ENCODE measurements around the gene CAMK1. TPM values are rescaled to one million over a fixed set of nuclear protein-coding genes. Genes with fewer than 3 reads are reported as not detected.

CAMK1 gene
- total RNA-seq, 2 donors from 2014 or later = 16.4 to 40.2 TPM

- no peaks in the 10 kb centered on the region for H3K4me1 ChIP-seq
- H3K27me3 ChIP-seq = no peaks in the 10 kb centered on the region
- H3K4me3 ChIP-seq = no peak overlapping the region
- H3K9me3 ChIP-seq = no peaks in the 10 kb centered on the region
- no peak overlapping the region for H3K27ac ChIP-seq
- no peak for DNase-seq (ENCODE audit: low spot score)
- H3K36me3 ChIP-seq = peaks cover 54% of the 10 kb centered on the region
- TF ChIP-seq CTCF (IDR thresholded peaks at IDR 0.05) = no peak
Measured at GRCh38 chr3:9781551-9781950, 11.8 kb upstream of the CAMK1 start.

GRCh38 chr3:9780910-9781309, 11.2 kb upstream of the CAMK1 start:
- no peak for DNase-seq (ENCODE audit: low spot score)
- Histone ChIP-seq H3K9me3 (no peaks in the 10 kb centered on the region), H3K36me3 (peaks cover 48% of the 10 kb centered on the region), H3K27me3 (no peaks in the 10 kb centered on the region), H3K27ac (no peak overlapping the region), H3K4me3 (no peak overlapping the region), H3K4me1 (no peaks in the 10 kb centered on the region)
- no peak for TF ChIP-seq CTCF (IDR thresholded peaks at IDR 0.05)

DNA sequence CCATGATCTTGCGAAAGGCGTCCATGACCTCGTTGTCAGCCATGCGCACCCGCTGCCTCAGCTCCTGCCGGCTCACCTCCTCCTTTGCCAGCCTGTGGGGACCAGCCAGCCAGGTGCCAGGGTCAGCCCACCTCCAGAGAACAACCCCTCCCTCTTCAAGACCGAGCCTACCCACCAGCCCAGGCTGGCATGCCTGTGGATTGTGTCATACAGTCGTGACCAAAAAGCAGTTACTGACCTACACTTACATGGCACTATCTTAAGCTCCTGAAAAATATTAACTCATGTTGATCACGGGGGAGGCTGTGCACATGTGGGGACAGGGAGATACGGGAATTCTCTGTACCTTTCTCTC, 10.7 kb upstream of the CAMK1 start:
- H3K4me1 ChIP-seq = no peaks in the 10 kb centered on the region
- TF ChIP-seq CTCF (IDR thresholded peaks at IDR 0.05) = no peak
- peaks cover 43% of the 10 kb centered on the region for H3K36me3 ChIP-seq
- no peaks in the 10 kb centered on the region for H3K9me3 ChIP-seq
- H3K27me3 ChIP-seq = no peaks in the 10 kb centered on the region
- no peak overlapping the region for H3K27ac ChIP-seq
- no peak for DNase-seq (ENCODE audit: low spot score)
- H3K4me3 ChIP-seq = no peak overlapping the region

GRCh38 chr3:9779721-9780457, 10.1 kb upstream of the CAMK1 start:
- no peak for TF ChIP-seq CTCF (IDR thresholded peaks at IDR 0.05)

DNA sequence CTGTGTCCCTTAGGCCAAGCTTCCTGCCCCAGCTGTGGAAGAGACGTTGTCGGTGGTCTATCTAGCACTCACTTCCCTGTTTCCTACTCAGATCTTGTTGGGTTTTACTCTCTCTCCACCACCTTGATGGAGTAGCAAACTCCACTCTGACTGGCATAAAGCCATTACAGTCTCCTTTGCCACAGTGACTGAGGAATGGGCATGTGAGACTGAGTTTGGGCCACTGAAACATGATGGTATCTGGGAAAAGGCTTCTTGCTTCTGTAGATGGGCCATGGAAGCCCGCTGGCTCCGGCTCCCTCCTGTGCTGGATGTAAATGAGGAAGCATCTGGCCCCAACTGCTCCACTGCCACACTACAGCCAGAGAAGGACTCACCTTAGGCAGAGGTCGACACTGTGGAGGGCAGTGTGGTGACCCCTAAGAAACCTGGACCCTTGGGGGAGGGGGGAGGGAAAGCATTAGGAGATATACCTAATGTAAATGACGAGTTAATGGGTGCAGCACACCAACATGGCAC, 9.4 kb upstream of the CAMK1 start:
- peaks cover 31% of the 10 kb centered on the region for H3K36me3 ChIP-seq
- no peak overlapping the region for H3K27ac ChIP-seq

More at GRCh38 chr3:9779721-9780457, 10.1 kb upstream of the CAMK1 start:
- Histone ChIP-seq H3K4me3 (no peak overlapping the region), H3K9me3 (no peaks in the 10 kb centered on the region), H3K4me1 (no peaks in the 10 kb centered on the region), H3K27ac (no peak overlapping the region), H3K27me3 (no peaks in the 10 kb centered on the region), H3K36me3 (peaks cover 38% of the 10 kb centered on the region)
- DNase-seq (ENCODE audit: low spot score) = no peak

More for the DNA sequence above, 9.4 kb upstream of the CAMK1 start:
- no peaks in the 10 kb centered on the region for H3K27me3 ChIP-seq
- TF ChIP-seq CTCF (IDR thresholded peaks at IDR 0.05) = no peak
- no peak overlapping the region for H3K4me3 ChIP-seq
- H3K4me1 ChIP-seq = no peaks in the 10 kb centered on the region
- no peak for DNase-seq (ENCODE audit: low spot score)
- no peaks in the 10 kb centered on the region for H3K9me3 ChIP-seq

Data from right atrium auricular region (tissue), 2 donors.